HEK293 (cell line): ENCODE results near the gene GRIK2.

ENCODE experiments used
- CTCF ChIA-PET: fragments of 350-600 bp; formaldehyde crosslinking; extraction: SDS; loops from one replicate; lab custom pipeline; 2021; ENCODE audit warnings: antibody characterized with exemption; lab: Yijun Ruan, JAX
- POLR2A ChIA-PET: fragments of 300-600 bp; formaldehyde crosslinking; extraction: SDS; loops from one replicate; lab custom pipeline; 2020; ENCODE audit warnings: antibody characterized with exemption, inconsistent platforms; lab: Yijun Ruan, JAX
- H3K27ac ChIP-seq: fragments of 200-500 bp; sonication (Bioruptor generic); 2 replicates; pipeline ENCODE4 v1.5.1; 2014; ENCODE audit warnings: low read depth, low read length, control low read depth, inconsistent platforms; ENCODE audit errors: extremely low read depth
- H3K36me3 ChIP-seq, 2 experiments: fragments of 200-500 bp in 1 of 2; sonication (Bioruptor generic) in 1 of 2; 1 replicate in 1 of 2; 2 replicates in 1 of 2; pipeline ENCODE4 v1.5.1; 2014 to 2017; ENCODE audit warnings: inconsistent platforms in 2 of 2, low read length in 2 of 2; ENCODE audit not compliant: control insufficient read depth in 2 of 2, insufficient read depth in 1 of 2
- H3K4me1 ChIP-seq: fragments of 200-500 bp; sonication (Bioruptor generic); 2 replicates; pipeline ENCODE4 v1.5.1; 2014; ENCODE audit warnings: mild to moderate bottlenecking, low read length, inconsistent platforms; ENCODE audit not compliant: control insufficient read depth, insufficient read depth
- H3K4me3 ChIP-seq: 2 replicates; pipeline ENCODE4 v1.5.1; 2011; ENCODE audit warnings: low read depth, mild to moderate bottlenecking, control low read depth, low read length, moderate library complexity
- H3K9me3 ChIP-seq: fragments of 200-500 bp; sonication (Bioruptor generic); 2 replicates; pipeline ENCODE4 v1.5.1; 2014; ENCODE audit warnings: low read depth, low read length, inconsistent platforms; ENCODE audit not compliant: control insufficient read depth, insufficient read depth
- EGR2 ChIP-seq: fragments of 450-650 bp; formaldehyde crosslinking; IDR thresholded peaks from 2 replicates; pipeline ENCODE4 v1.5.1; 2016; ENCODE audit warnings: low read depth, missing biosample characterization, missing genetic modification characterization
- GFI1B ChIP-seq: fragments of 450-650 bp; formaldehyde crosslinking; IDR thresholded peaks from 2 replicates; pipeline ENCODE4 v1.5.1; 2016; ENCODE audit warnings: missing biosample characterization, missing genetic modification characterization
- GLI4 ChIP-seq: fragments of 450-650 bp; formaldehyde crosslinking; IDR thresholded peaks from 2 replicates; pipeline ENCODE4 v1.5.1; 2016; ENCODE audit warnings: missing biosample characterization, missing genetic modification characterization
- SP2 ChIP-seq: fragments of 450-650 bp; formaldehyde crosslinking; IDR thresholded peaks from 2 replicates; pipeline ENCODE4 v1.5.1; 2016; ENCODE audit warnings: missing biosample characterization, missing genetic modification characterization
- ZBTB1 ChIP-seq: fragments of 450-650 bp; formaldehyde crosslinking; IDR thresholded peaks from 2 replicates; pipeline ENCODE4 v1.5.1; 2016; ENCODE audit warnings: missing biosample characterization, missing genetic modification characterization
- ZBTB17 ChIP-seq: fragments of 450-650 bp; formaldehyde crosslinking; IDR thresholded peaks from 2 replicates; pipeline ENCODE4 v1.5.1; 2016; ENCODE audit warnings: missing biosample characterization, missing genetic modification characterization
- ZBTB20 ChIP-seq: fragments of 450-650 bp; formaldehyde crosslinking; IDR thresholded peaks from 2 replicates; pipeline ENCODE4 v1.5.1; 2016; ENCODE audit warnings: missing biosample characterization, missing genetic modification characterization
- ZBTB21 ChIP-seq: fragments of 450-650 bp; formaldehyde crosslinking; IDR thresholded peaks from 2 replicates; pipeline ENCODE4 v1.5.1; 2017; ENCODE audit warnings: missing biosample characterization, missing genetic modification characterization
- ZBTB7A ChIP-seq: fragments of 450-650 bp; formaldehyde crosslinking; IDR thresholded peaks from 2 replicates; pipeline ENCODE4 v1.5.1; 2016; ENCODE audit warnings: low read depth, missing biosample characterization, missing genetic modification characterization
- ZNF16 ChIP-seq: fragments of 450-650 bp; formaldehyde crosslinking; IDR thresholded peaks from 2 replicates; pipeline ENCODE4 v1.5.1; 2016; ENCODE audit warnings: low read depth, missing biosample characterization, missing genetic modification characterization
- ZNF174 ChIP-seq: fragments of 450-650 bp; formaldehyde crosslinking; IDR thresholded peaks from 2 replicates; pipeline ENCODE4 v1.5.0; 2017; ENCODE audit warnings: missing biosample characterization, mild to moderate bottlenecking, missing genetic modification characterization
- ZNF19 ChIP-seq: fragments of 450-650 bp; formaldehyde crosslinking; IDR thresholded peaks from 2 replicates; pipeline ENCODE4; 2016; ENCODE audit warnings: missing biosample characterization, missing genetic modification characterization, low read depth
- ZNF221 ChIP-seq: fragments of 450-650 bp; formaldehyde crosslinking; IDR thresholded peaks from 2 replicates; pipeline ENCODE4 v1.5.1; 2017; ENCODE audit warnings: missing biosample characterization, missing genetic modification characterization, borderline replicate concordance
- ZNF248 ChIP-seq: fragments of 450-650 bp; formaldehyde crosslinking; IDR thresholded peaks from 2 replicates; pipeline ENCODE4 v1.5.1; 2017; ENCODE audit warnings: missing biosample characterization, missing genetic modification characterization
- ZNF510 ChIP-seq: fragments of 450-650 bp; formaldehyde crosslinking; IDR thresholded peaks from 2 replicates; pipeline ENCODE4 v1.5.1; 2018; ENCODE audit warnings: mild to moderate bottlenecking, missing genetic modification characterization, missing biosample characterization; ENCODE audit not compliant: insufficient replicate concordance
- ZNF561 ChIP-seq: fragments of 450-650 bp; IDR thresholded peaks from 2 replicates; pipeline ENCODE4 v1.5.1; 2018; ENCODE audit warnings: missing biosample characterization, missing genetic modification characterization, borderline replicate concordance
- ZNF596 ChIP-seq: fragments of 450-650 bp; IDR thresholded peaks from 2 replicates; pipeline ENCODE4 v1.5.0; 2018; ENCODE audit warnings: missing biosample characterization, mild to moderate bottlenecking, missing genetic modification characterization, moderate library complexity
- ZNF626 ChIP-seq: fragments of 450-650 bp; sonication (Bioruptor Pico); formaldehyde crosslinking; IDR thresholded peaks from 2 replicates; pipeline ENCODE4 v1.5.1; 2018; ENCODE audit warnings: missing biosample characterization, missing genetic modification characterization, inconsistent platforms
- ZNF747 ChIP-seq: fragments of 450-650 bp; formaldehyde crosslinking; IDR thresholded peaks from 2 replicates; pipeline ENCODE4 v1.5.1; 2016; ENCODE audit warnings: missing biosample characterization, missing genetic modification characterization
- ZNF777 ChIP-seq: fragments of 450-650 bp; formaldehyde crosslinking; IDR thresholded peaks from 2 replicates; pipeline ENCODE4 v1.5.1; 2017; ENCODE audit warnings: missing biosample characterization, missing genetic modification characterization, borderline replicate concordance
- ZNF837 ChIP-seq: fragments of 450-650 bp; formaldehyde crosslinking; IDR thresholded peaks from 2 replicates; pipeline ENCODE4 v1.5.1; 2016; ENCODE audit warnings: missing biosample characterization, missing genetic modification characterization
- ZNF843 ChIP-seq: fragments of 450-650 bp; formaldehyde crosslinking; IDR thresholded peaks from 2 replicates; pipeline ENCODE4 v1.5.1; 2016; ENCODE audit warnings: missing biosample characterization, missing genetic modification characterization
- ZSCAN23 ChIP-seq: fragments of 450-650 bp; formaldehyde crosslinking; IDR thresholded peaks from 2 replicates; pipeline ENCODE4 v1.5.1; 2016; ENCODE audit warnings: missing biosample characterization, missing genetic modification characterization
- TF ChIP-seq, protein P1 (sequence below): fragments of 450-650 bp; formaldehyde crosslinking; IDR thresholded peaks from 2 replicates; pipeline ENCODE4 v1.5.1; 2017; ENCODE audit warnings: missing biosample characterization, missing genetic modification characterization
- TF ChIP-seq, protein P2 (sequence below): fragments of 450-650 bp; formaldehyde crosslinking; IDR thresholded peaks from 2 replicates; pipeline ENCODE4 v1.5.1; 2016; ENCODE audit warnings: missing biosample characterization, missing genetic modification characterization, borderline replicate concordance
- TF ChIP-seq, protein P3 (sequence below): fragments of 450-650 bp; IDR thresholded peaks from 2 replicates; pipeline ENCODE4 v1.5.1; 2018; ENCODE audit warnings: missing biosample characterization, mild to moderate bottlenecking, missing genetic modification characterization
- TF ChIP-seq, protein P4 (sequence below): fragments of 450-650 bp; formaldehyde crosslinking; IDR thresholded peaks from 2 replicates; pipeline ENCODE4 v1.5.1; 2016; ENCODE audit warnings: missing biosample characterization, missing genetic modification characterization, low read depth
- TF ChIP-seq, protein P5 (sequence below): fragments of 450-650 bp; formaldehyde crosslinking; IDR thresholded peaks from 2 replicates; pipeline ENCODE4 v1.5.1; 2016; ENCODE audit warnings: missing biosample characterization, missing genetic modification characterization
- TF ChIP-seq, protein P6 (sequence below): fragments of 450-650 bp; formaldehyde crosslinking; IDR thresholded peaks from 2 replicates; pipeline ENCODE4 v1.5.1; 2016; ENCODE audit warnings: missing biosample characterization, missing genetic modification characterization

Gene GRIK2

DNA sequence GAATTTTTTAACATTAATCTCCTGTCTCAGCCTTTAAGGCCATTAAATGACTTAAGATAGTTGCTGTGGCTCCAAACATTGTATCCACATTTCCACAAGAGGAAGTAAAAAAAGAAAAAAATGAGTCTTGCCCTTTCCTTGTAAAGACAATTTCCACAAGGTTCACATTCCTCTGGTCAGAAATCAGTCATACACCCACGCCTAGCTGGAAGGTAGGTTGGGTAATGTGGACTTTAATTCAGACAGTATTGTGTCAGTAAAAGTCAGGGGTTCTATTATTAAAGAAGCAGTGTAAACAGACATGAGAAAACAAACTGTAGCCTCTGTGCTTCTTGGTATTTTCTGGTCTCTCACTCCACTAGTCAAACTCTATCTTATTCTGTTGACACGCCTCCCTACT, 682.0 kb downstream of the GRIK2 start:
- no peak overlapping the region for H3K4me3 ChIP-seq
- no peaks in the 10 kb centered on the region for H3K36me3 ChIP-seq
- no peak overlapping the region for H3K27ac ChIP-seq
- H3K4me1 ChIP-seq, result no peaks in the 10 kb centered on the region
- no peak for TF ChIP-seq ZNF16
- TF ChIP-seq, protein P1, sequence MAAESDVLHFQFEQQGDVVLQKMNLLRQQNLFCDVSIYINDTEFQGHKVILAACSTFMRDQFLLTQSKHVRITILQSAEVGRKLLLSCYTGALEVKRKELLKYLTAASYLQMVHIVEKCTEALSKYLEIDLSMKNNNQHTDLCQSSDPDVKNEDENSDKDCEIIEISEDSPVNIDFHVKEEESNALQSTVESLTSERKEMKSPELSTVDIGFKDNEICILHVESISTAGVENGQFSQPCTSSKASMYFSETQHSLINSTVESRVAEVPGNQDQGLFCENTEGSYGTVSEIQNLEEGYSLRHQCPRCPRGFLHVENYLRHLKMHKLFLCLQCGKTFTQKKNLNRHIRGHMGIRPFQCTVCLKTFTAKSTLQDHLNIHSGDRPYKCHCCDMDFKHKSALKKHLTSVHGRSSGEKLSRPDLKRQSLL (tag by site-specific recombination), result no peak
- TF ChIP-seq ZNF248, result no peak
- no peak for TF ChIP-seq ZSCAN23 (tag by site-specific recombination)
- TF ChIP-seq, protein P2, sequence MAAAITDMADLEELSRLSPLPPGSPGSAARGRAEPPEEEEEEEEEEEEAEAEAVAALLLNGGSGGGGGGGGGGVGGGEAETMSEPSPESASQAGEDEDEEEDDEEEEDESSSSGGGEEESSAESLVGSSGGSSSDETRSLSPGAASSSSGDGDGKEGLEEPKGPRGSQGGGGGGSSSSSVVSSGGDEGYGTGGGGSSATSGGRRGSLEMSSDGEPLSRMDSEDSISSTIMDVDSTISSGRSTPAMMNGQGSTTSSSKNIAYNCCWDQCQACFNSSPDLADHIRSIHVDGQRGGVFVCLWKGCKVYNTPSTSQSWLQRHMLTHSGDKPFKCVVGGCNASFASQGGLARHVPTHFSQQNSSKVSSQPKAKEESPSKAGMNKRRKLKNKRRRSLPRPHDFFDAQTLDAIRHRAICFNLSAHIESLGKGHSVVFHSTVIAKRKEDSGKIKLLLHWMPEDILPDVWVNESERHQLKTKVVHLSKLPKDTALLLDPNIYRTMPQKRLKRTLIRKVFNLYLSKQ (tag by site-specific recombination), result no peak
- TF ChIP-seq ZNF777 (tag by site-specific recombination), result no peak
- no peak for TF ChIP-seq ZBTB1 (tag by site-specific recombination)
- no peak for TF ChIP-seq SP2
- no peak for TF ChIP-seq ZBTB7A (tag by site-specific recombination)
- TF ChIP-seq, protein P3, sequence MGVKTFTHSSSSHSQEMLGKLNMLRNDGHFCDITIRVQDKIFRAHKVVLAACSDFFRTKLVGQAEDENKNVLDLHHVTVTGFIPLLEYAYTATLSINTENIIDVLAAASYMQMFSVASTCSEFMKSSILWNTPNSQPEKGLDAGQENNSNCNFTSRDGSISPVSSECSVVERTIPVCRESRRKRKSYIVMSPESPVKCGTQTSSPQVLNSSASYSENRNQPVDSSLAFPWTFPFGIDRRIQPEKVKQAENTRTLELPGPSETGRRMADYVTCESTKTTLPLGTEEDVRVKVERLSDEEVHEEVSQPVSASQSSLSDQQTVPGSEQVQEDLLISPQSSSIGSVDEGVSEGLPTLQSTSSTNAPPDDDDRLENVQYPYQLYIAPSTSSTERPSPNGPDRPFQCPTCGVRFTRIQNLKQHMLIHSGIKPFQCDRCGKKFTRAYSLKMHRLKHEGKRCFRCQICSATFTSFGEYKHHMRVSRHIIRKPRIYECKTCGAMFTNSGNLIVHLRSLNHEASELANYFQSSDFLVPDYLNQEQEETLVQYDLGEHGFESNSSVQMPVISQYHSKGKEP (tag by site-specific recombination), result no peak
- TF ChIP-seq, protein P4, sequence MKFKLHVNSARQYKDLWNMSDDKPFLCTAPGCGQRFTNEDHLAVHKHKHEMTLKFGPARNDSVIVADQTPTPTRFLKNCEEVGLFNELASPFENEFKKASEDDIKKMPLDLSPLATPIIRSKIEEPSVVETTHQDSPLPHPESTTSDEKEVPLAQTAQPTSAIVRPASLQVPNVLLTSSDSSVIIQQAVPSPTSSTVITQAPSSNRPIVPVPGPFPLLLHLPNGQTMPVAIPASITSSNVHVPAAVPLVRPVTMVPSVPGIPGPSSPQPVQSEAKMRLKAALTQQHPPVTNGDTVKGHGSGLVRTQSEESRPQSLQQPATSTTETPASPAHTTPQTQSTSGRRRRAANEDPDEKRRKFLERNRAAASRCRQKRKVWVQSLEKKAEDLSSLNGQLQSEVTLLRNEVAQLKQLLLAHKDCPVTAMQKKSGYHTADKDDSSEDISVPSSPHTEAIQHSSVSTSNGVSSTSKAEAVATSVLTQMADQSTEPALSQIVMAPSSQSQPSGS (tag by site-specific recombination), result no peak
- TF ChIP-seq GLI4 (tag by site-specific recombination), result no peak
- TF ChIP-seq ZNF747 (tag by site-specific recombination), result no peak
- TF ChIP-seq ZBTB17 (tag by site-specific recombination), result no peak
- TF ChIP-seq, protein P5, sequence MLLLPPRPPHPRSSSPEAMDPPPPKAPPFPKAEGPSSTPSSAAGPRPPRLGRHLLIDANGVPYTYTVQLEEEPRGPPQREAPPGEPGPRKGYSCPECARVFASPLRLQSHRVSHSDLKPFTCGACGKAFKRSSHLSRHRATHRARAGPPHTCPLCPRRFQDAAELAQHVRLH (tag by site-specific recombination), result no peak
- TF ChIP-seq ZNF221, result no peak
- TF ChIP-seq ZNF596 (tag by site-specific recombination), result no peak
- no peak for TF ChIP-seq ZNF561 (tag by site-specific recombination)
- no peak for TF ChIP-seq GFI1B (tag by site-specific recombination)
- no peak for TF ChIP-seq ZNF626
- H3K9me3 ChIP-seq, result no peaks in the 10 kb centered on the region; the same call in 1 of the 2 replicates
- POLR2A ChIA-PET, result no interaction called here
- CTCF ChIA-PET, result no interaction called here

DNA sequence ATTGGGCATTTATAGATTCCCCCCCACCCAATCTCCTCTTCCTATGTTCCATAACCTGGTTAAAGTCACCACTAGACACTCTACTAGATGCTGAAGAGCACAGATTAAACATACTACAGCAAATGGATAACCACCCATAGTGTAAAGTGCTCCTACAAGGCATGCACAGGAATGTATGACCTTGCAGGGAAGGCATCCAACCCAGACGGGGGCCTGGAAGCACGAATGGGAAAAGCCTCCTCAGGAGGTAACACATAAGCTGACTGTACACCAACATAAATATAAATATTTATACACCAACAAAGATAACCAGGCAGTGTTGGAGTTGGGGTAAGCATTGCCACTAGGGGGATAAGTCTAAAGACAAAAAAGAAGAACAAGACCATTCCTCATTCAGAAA, 691.7 kb downstream of the GRIK2 start:
- ChIA-PET CTCF (no interaction called here), POLR2A (no interaction called here)
- Histone ChIP-seq H3K4me3 (no peak overlapping the region), H3K36me3 (no peaks in the 10 kb centered on the region), H3K4me1 (no peaks in the 10 kb centered on the region), H3K27ac (no peak overlapping the region), H3K9me3 (no peaks in the 10 kb centered on the region)
- TF ChIP-seq ZNF843 (tag by site-specific recombination) (no peak), ZBTB20 (tag by site-specific recombination) (no peak), ZNF19 (tag by site-specific recombination) (no peak), ZNF837 (tag by site-specific recombination) (no peak), ZNF510 (tag by site-specific recombination) (no peak), ZNF174 (tag by site-specific recombination) (no peak), ZBTB21 (tag by site-specific recombination) (no peak), EGR2 (tag by site-specific recombination) (no peak)
- TF ChIP-seq, protein P4 (tag by site-specific recombination), result no peak
- TF ChIP-seq, protein P6, sequence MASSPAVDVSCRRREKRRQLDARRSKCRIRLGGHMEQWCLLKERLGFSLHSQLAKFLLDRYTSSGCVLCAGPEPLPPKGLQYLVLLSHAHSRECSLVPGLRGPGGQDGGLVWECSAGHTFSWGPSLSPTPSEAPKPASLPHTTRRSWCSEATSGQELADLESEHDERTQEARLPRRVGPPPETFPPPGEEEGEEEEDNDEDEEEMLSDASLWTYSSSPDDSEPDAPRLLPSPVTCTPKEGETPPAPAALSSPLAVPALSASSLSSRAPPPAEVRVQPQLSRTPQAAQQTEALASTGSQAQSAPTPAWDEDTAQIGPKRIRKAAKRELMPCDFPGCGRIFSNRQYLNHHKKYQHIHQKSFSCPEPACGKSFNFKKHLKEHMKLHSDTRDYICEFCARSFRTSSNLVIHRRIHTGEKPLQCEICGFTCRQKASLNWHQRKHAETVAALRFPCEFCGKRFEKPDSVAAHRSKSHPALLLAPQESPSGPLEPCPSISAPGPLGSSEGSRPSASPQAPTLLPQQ (tag by site-specific recombination), result no peak
